PC-3 (cell line): ENCODE measurements around the gene WNK1. TPM values are rescaled to one million over a fixed set of nuclear protein-coding genes. Genes with fewer than 3 reads are reported as not detected.
A peak's percentile ranks its signal among the peaks of the same experiment; 100 is the strongest.

Experiments used
- ATAC-seq: fragments of 200-7000 bp; cut with Tn5 transposase; 2 replicates; pipeline ENCODE4 v1.9.1; 2020; ENCODE audit warnings: mild to moderate bottlenecking, moderate library complexity
- BruUV-seq: library from RNA; stranded (reverse); fragments of 400-500 nt; replicated peaks from 2 replicates; lab custom pipeline; 2021; lab: Mats Ljungman, UMichigan
- CTCF ChIA-PET: fragments of 300-600 bp; sonication (Branson Sonifier 250); formaldehyde crosslinking; loops from one replicate; lab custom pipeline; 2022; ENCODE audit warnings: antibody characterized with exemption; lab: Charles Lee
- POLR2A ChIA-PET: fragments of 300-600 bp; sonication (Branson Sonifier 250); formaldehyde crosslinking; loops from one replicate; lab custom pipeline; 2022; ENCODE audit warnings: antibody characterized with exemption; ENCODE audit not compliant: unreplicated experiment; lab: Charles Lee
- DNase-seq: peaks from one replicate; pipeline ENCODE4 v3.0.0-alpha.2; 2015
- H2AFZ ChIP-seq: fragments of 300-600 bp; sonication (generic); 2 replicates; pipeline ENCODE4 v1.6.0; 2016; ENCODE audit warnings: antibody characterized with exemption, low read length
- H3F3A ChIP-seq: fragments of 300-600 bp; sonication (generic); one replicate; pipeline ENCODE4 v1.6.0; 2017; ENCODE audit warnings: antibody characterized with exemption, low read length, control low read depth, mild to moderate bottlenecking; ENCODE audit not compliant: unreplicated experiment
- H3K27ac ChIP-seq: fragments of 300-600 bp; sonication (generic); 2 replicates; pipeline ENCODE4 v1.5.1; 2016; ENCODE audit warnings: mild to moderate bottlenecking, low read length
- H3K27me3 ChIP-seq: fragments of 300-600 bp; sonication (generic); 2 replicates; pipeline ENCODE4 v1.6.1; 2016; ENCODE audit warnings: low read length, mixed read lengths
- H3K36me3 ChIP-seq: fragments of 300-600 bp; sonication (generic); 2 replicates; pipeline ENCODE4 v1.6.1; 2016; ENCODE audit warnings: low read depth, mixed run types, low read length, mixed read lengths
- H3K4me1 ChIP-seq: fragments of 300-600 bp; sonication (generic); 2 replicates; pipeline ENCODE4 v1.5.1; 2016; ENCODE audit warnings: low read length; ENCODE audit not compliant: insufficient read depth
- H3K4me2 ChIP-seq: fragments of 300-600 bp; sonication (generic); 2 replicates; pipeline ENCODE4 v1.6.0; 2016; ENCODE audit warnings: low read length
- H3K4me3 ChIP-seq: fragments of 300-600 bp; sonication (generic); 2 replicates; pipeline ENCODE4 v1.5.1; 2016; ENCODE audit warnings: mild to moderate bottlenecking, low read length, mixed read lengths
- H3K79me2 ChIP-seq: fragments of 300-600 bp; sonication (generic); 2 replicates; pipeline ENCODE4 v1.6.1; 2017; ENCODE audit warnings: low read length, mixed read lengths
- H3K9ac ChIP-seq: fragments of 300-600 bp; sonication (generic); 2 replicates; pipeline ENCODE4 v1.6.0; 2016; ENCODE audit warnings: mild to moderate bottlenecking, low read length
- H3K9me2 ChIP-seq: fragments of 300-600 bp; sonication (generic); replicated peaks from 2 replicates; pipeline ENCODE4 v1.6.1; 2016; ENCODE audit warnings: mixed run types, low read length, mixed read lengths
- H3K9me3 ChIP-seq: fragments of 300-600 bp; sonication (generic); 2 replicates; pipeline ENCODE4 v1.6.1; 2016; ENCODE audit warnings: low read length, mixed read lengths
- H4K20me1 ChIP-seq: fragments of 300-600 bp; sonication (generic); 2 replicates; pipeline ENCODE4 v1.6.1; 2016; ENCODE audit warnings: low read length, mixed read lengths
- EZH2 ChIP-seq: fragments of 300-600 bp; sonication (generic); IDR thresholded peaks from one replicate; pipeline ENCODE4 v1.6.1; 2017; ENCODE audit warnings: antibody characterized with exemption, mild to moderate bottlenecking, low read length; ENCODE audit not compliant: unreplicated experiment
- EZH2phosphoT487 ChIP-seq: fragments of 300-600 bp; sonication (generic); IDR thresholded peaks from 2 replicates; pipeline ENCODE4 v1.6.1; 2018; ENCODE audit warnings: mild to moderate bottlenecking, antibody characterized with exemption, low read length, borderline replicate concordance
- intact Hi-C: fragments of 100-400 bp; cut with micrococcal nuclease; formaldehyde crosslinking; loops from 2 replicates; pipeline ENCODE4 v1.9.0; 2023
- total RNA-seq: library from RNA; depleted of rRNA; stranded (reverse); fragments of >200 nt; gene quantifications from 2 replicates; pipeline ENCODE4 v1.2.3, GENCODE V29; 2014
- TF ChIP-seq, protein P1 (sequence below): fragments of 300-600 bp; sonication (generic); conservative IDR thresholded peaks from 2 replicates; pipeline ENCODE4 v1.5.1; 2017; ENCODE audit warnings: antibody characterized with exemption, low read depth, mild to moderate bottlenecking, low read length

Gene WNK1
- total RNA-seq, 1 experiment from 2014 or later, result 44.5 TPM

DNA sequence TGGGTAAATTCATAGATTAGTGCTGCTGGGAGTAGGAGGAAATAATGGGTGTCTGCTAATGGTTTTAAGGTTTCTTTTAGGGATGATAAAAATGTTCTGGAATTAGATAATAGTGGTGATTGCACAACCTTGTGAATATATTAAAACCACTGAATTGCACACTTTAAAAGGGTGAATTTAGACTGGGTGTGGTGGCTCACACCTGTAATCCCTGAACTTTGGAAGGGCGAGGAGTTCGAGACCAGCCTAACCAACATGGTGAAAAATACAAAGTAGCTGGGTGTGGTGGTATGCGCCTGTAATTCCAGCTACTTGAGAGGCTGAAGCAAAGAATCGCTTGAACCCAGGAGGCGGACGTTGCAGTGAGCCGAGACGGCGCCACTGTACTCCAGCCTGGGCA, 195.9 kb downstream of the WNK1 start:
- Histone ChIP-seq H3K9me3 (no peaks in the 10 kb centered on the region), H3K9ac (peak overlapping the region; percentile 97), H3K4me3 (peak overlapping the region; percentile 84), H3F3A (no peaks in the 10 kb centered on the region), H3K4me1 (peaks cover 7% of the 10 kb centered on the region), H3K36me3 (no peaks in the 10 kb centered on the region; the same call in 1 of the 2 replicates), H3K27me3 (no peaks in the 10 kb centered on the region), H3K9me2 (no peaks in the 10 kb centered on the region), H3K27ac (peak overlapping the region; percentile 94; the same call in 1 of the 2 replicates), H3K4me2 (peak overlapping the region; percentile 91), H2AFZ (no peak overlapping the region), H3K79me2 (peaks cover 49% of the 10 kb centered on the region), H4K20me1 (no peaks in the 10 kb centered on the region)
- no peak for ATAC-seq
- BruUV-seq, result no TSS peak
- intact Hi-C loops, result loop anchor here (10.0 kb wide), 1 partner anchor 193 kb away; the partner anchor contains the start of gene WNK1
- DNase-seq, result no peak
- TF ChIP-seq EZH2, result no peak
- TF ChIP-seq EZH2phosphoT487, result no peak
- TF ChIP-seq, protein P1, sequence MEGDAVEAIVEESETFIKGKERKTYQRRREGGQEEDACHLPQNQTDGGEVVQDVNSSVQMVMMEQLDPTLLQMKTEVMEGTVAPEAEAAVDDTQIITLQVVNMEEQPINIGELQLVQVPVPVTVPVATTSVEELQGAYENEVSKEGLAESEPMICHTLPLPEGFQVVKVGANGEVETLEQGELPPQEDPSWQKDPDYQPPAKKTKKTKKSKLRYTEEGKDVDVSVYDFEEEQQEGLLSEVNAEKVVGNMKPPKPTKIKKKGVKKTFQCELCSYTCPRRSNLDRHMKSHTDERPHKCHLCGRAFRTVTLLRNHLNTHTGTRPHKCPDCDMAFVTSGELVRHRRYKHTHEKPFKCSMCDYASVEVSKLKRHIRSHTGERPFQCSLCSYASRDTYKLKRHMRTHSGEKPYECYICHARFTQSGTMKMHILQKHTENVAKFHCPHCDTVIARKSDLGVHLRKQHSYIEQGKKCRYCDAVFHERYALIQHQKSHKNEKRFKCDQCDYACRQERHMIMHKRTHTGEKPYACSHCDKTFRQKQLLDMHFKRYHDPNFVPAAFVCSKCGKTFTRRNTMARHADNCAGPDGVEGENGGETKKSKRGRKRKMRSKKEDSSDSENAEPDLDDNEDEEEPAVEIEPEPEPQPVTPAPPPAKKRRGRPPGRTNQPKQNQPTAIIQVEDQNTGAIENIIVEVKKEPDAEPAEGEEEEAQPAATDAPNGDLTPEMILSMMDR, result no peak
- POLR2A ChIA-PET, result interaction anchor here (0.6 kb wide), 1 partner anchor 25 kb away, joined by 4 read pairs; no protein-coding TSS in a partner anchor
- CTCF ChIA-PET, result no interaction called here

DNA sequence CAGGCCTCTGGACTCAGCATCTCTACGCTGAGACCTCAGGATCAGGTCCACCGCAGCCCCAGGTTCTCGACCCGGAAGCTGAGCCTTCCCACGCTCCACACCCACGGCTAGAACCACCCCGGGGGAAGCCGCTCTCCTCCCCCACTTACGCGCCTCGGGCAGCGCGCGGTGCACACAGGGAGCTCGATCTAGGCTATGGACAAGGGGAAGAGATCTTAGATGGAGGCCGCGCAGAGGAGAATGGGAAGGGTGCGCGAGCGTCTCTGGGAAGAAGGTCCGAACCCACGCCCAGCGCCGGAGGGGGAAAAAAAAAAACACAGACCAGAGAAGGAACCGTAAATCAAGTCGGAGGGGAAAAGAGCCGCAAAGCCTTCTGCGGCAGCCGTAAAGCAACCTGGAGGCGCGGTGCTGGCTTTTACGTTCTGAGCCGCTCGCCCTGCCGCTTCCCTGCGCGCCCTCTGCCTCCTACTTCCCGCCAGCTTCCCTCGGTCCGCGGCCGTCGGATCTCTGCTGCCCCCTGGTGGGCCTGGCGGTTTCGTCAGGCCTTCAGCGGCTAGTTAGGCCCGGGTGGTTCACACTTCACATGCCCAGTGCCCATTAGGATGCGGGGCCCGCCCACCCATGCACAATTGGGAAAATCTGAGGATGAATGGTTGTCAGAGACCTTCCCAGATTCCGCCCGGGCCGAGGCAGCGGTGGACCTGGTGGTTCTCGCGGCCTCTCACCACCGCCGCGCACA, 197.2 kb downstream of the WNK1 start, which contains the start of gene RAD52:
TSS of gene RAD52 (minus strand) at position 242 of the 739 bp plus-strand sequence. CDS start 16,636 bp downstream, outside the sequence.
- DNase-seq (peak; percentile 97), ATAC-seq (peak; percentile 87)
- Histone ChIP-seq H4K20me1 (no peaks in the 10 kb centered on the region), H3K9me2 (no peaks in the 10 kb centered on the region), H3K9ac (peak within 1 kb of the TSS; percentile 97), H3K4me1 (peaks cover 18% of the 10 kb centered on the region), H3K4me3 (peak within 1 kb of the TSS; percentile 84), H3K4me2 (peak within 1 kb of the TSS; percentile 91), H3K79me2 (peaks cover 41% of the 10 kb centered on the region), H3K36me3 (no peaks in the 10 kb centered on the region), H3K9me3 (no peaks in the 10 kb centered on the region), H3K27ac (peak within 1 kb of the TSS; percentile 94), H3F3A (no peaks in the 10 kb centered on the region), H3K27me3 (no peaks in the 10 kb centered on the region), H2AFZ (peak within 1 kb of the TSS; percentile 67)
- BruUV-seq, result TSS peak; percentile 70
- ChIA-PET CTCF (interaction anchor here (0.6 to 1.3 kb wide), 4 partner anchors 42 to 143 kb away, joined by 3 to 9 read pairs (median 5); no protein-coding TSS in a partner anchor), POLR2A (interaction anchor here (0.6 to 1.0 kb wide), 2 partner anchors 143 to 211 kb away, joined by 3 to 4 read pairs; no protein-coding TSS in a partner anchor)
- intact Hi-C loops, result loop anchor here (1.0 to 10.0 kb wide), 5 partner anchors 38 to 379 kb away; partner anchors contain the start of gene WNK1
- TF ChIP-seq, protein P1, result peak; percentile 84
- TF ChIP-seq EZH2, result no peak
- no peak for TF ChIP-seq EZH2phosphoT487
